Measurements from ENCODE around the gene CACNB2.
"Not testable (repeated sequence)": the region's sequence is repeated elsewhere in the genome, so short reads cannot be mapped to it uniquely, and the experiment has no call there.

CACNB2 gene

DNA sequence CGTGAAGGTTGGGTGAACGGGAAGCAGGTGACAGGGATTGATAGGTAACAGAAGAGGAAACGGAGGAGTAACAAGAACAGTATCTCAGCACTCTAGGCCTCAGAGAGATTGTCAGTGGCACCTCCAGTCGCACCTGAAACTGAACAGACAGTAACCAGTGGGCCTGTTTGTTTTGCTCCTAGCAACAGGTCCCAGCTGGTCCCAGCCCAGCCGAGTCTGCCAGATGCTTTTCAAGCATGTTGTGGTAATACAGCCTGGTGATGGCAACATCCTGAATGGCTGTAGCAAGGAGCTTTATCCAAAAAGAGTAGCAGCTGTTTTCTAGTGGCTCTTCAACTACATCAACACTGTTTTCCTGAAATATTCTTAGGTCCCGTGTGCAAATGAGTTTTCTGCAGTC lies 4.7 kb downstream of the CACNB2 start:
- DNase-seq (ENCODE audit: low read depth in 2 of 3, low spot score in 2 of 3), result no peak

- DNase-seq (ENCODE audit: low read depth in 2 of 3, low spot score in 2 of 3), result no peak
Measured at GRCh38 chr10:18145652-18146051, 5.4 kb downstream of the CACNB2 start.

GRCh38 chr10:18149196-18149800 lies 9.1 kb downstream of the CACNB2 start:
- no peak for DNase-seq (ENCODE audit: low read depth in 2 of 3, low spot score in 2 of 3)

GRCh38 chr10:18151356-18151890 lies 11.2 kb downstream of the CACNB2 start:
- no peak for DNase-seq (ENCODE audit: low read depth in 2 of 3, low spot score in 2 of 3)

DNA sequence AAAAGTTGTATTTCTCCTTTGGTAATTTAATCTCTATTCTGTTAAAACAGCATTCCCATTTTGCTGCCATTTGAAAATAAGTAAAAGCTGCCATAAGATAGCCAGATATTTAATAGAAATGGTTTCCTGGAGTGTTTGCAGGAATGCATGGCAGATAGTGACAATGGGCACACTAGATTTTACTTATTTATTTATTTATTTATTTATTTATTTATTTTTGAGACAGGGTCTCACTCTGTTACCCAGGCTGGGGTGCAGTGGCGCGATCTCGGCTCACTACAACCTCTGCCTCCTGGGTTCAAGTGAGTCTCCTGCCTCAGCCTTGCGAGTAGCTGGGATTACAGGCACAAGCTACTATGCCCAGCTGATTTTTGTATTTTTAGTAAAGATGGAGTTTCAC lies 13.2 kb downstream of the CACNB2 start:
- DNase-seq (ENCODE audit: low read depth in 2 of 3, low spot score in 2 of 3), result not testable (repeated sequence)

- DNase-seq (ENCODE audit: low read depth in 2 of 3, low spot score in 2 of 3), result no peak
Measured at GRCh38 chr10:18155321-18155720, 15.1 kb downstream of the CACNB2 start.

- DNase-seq (ENCODE audit: low read depth in 2 of 3, low spot score in 2 of 3), result not testable (repeated sequence)
Measured at GRCh38 chr10:18156797-18157196, 16.6 kb downstream of the CACNB2 start.

- no peak for DNase-seq (ENCODE audit: low read depth in 2 of 3, low spot score in 2 of 3)
Measured at GRCh38 chr10:18157881-18158280, 17.7 kb downstream of the CACNB2 start.

DNA sequence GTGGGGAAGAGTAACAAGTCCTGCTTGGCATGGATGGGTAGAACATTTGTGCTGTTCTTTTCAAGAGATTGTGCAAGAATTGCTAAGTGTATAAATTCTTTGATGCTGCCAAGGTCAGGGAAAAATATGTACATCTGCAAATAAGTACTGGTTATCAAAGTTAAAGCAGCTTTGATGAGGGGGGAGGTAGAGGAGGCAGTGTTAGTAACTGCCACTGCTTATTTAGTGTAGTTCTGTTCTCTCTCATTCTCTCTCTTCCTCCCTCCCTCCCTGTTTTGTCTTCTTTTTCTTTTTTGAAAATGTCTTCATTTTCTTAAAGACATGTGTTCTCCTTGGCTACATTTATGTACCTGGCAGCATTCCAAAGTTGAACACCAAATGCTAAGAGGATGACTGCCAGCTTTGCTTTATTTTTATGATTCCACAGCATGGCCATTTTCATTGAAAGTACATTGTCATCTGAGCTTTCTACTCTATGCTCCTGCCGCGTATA lies 18.6 kb downstream of the CACNB2 start:
- no peak for DNase-seq (ENCODE audit: low read depth in 2 of 3, low spot score in 2 of 3)

GRCh38 chr10:18159557-18159956 lies 19.3 kb downstream of the CACNB2 start:
- DNase-seq (ENCODE audit: low read depth in 2 of 3, low spot score in 2 of 3), result no peak

DNA sequence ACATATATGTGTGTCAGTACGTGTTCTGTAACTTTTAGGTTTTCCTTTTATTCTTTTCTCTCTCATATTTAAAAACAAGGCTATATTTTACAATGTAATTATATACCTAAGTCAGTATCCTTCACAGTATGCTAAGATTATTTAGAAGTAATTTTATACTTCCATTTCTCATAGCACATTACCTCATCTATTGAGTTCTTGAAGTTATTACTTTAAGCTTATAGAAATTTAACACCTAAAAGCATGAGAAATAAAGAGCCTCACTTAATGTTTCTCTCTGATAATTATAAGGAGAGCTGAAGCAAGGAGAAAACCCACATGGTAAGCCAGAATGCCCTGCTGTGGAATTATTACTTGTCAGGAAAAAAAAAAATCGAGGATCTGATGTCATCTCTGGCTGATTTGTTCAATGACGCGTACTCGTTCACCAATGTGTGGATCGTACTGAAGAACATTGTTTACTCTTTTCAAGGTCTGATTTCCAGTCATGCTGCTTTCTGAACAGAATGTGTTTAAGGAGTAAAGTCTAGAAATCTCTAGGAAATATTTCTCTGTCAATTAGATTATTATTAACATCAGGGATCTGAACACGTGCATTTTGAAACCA lies 21.9 kb downstream of the CACNB2 start:
- no peak for DNase-seq (ENCODE audit: low read depth in 2 of 3, low spot score in 2 of 3)

DNA sequence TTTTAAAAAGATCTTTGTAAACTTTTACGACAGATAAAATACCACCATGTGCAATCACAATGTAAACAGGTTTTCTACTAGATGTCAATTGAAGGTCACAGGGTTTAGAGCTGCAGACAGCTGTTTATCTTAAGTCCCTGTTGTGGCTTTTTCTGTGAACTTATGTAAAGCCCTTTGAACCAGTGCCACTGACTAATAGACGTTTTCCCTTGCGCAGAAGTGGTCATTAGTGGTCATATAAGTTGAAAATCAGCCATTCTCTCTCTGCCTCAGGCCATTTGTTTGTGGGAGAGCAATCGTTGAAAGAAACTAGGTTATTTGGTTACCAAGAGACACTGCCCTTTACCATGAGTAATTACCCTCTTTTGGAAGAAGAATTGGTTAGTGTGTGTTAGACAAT lies 23.9 kb downstream of the CACNB2 start:
- no peak for DNase-seq (ENCODE audit: low read depth in 2 of 3, low spot score in 2 of 3)

- no peak for DNase-seq (ENCODE audit: low read depth in 2 of 3, low spot score in 2 of 3)
Measured at GRCh38 chr10:18164748-18165361, 24.6 kb downstream of the CACNB2 start.

DNA sequence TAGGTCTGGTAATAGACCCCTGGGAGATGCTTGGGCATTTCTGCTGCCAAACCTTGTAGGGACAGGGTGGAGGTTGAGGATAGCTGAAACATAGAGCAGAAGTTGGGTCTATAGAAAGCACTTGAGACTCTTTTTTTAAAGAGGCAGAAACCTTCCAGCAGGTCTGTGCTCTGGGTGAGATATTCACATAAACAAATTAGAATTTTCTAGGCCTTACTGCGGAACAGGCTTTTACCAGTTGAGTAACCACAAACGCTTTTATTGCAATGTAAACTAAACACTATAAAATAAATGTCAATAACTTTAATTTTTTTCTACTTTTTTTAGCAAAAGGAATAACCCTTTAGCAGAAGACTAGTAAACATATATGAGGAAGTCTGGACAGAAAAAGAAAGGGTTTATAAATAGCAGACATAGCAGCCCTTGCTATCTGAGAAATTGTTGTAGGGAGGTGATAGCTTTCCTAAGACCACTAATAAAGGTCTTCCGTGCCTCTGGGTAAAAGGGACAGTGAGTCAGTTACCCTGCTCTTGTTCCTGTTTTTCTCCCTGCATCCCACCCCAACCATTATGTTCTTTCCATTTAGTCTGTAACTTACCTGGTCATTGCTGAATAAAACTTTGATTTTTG lies 38.7 kb downstream of the CACNB2 start:
- no peak for DNase-seq (ENCODE audit: low read depth in 2 of 3, low spot score in 2 of 3)

DNA sequence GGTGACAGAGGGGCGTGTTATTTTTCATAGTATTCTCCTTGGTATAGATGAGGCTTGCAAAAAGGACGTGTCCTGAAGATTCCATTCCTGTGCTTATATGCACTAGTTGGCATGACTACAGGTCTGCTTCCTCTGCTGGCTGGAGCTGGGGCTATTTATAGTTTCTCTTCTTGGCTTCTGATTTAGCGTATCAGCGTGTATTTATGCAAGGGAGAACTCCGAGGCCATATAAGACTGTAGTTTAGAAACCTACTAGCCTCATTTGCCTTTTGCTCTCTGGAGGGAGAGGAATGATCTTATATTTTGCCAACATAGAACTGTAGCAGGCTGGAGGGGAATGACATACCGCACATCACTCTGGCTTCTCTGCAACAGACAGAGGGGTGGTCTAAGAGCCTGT lies 39.7 kb downstream of the CACNB2 start:
- no peak for DNase-seq (ENCODE audit: low read depth in 2 of 3, low spot score in 2 of 3)

- DNase-seq (ENCODE audit: low read depth in 2 of 3, low spot score in 2 of 3), result not testable (repeated sequence)
Measured at GRCh38 chr10:18181382-18181781, 41.2 kb downstream of the CACNB2 start.

- no peak for DNase-seq (ENCODE audit: low read depth in 2 of 3, low spot score in 2 of 3)
Measured at GRCh38 chr10:18185621-18186020, 45.4 kb downstream of the CACNB2 start.

DNA sequence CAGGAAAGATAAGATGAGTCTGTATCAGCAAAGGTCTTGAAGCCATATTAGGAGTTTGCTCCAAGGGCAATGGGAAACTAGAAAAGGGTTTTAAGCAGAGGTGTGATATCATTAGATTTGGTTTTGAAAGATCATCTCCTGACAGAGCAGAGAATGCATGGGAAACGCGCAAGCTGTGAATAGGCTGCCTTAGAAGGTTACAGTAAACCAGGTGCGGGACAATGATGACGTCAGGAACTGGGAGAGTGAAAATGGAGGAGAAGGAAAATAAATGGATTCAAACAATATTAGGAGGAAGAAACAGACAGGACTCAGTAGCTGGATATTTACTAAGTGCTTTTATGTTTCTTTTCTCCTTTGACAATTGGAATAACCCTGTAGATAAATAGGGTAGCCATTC lies 50.6 kb downstream of the CACNB2 start:
- DNase-seq (ENCODE audit: low read depth in 2 of 3, low spot score in 2 of 3), result no peak

DNA sequence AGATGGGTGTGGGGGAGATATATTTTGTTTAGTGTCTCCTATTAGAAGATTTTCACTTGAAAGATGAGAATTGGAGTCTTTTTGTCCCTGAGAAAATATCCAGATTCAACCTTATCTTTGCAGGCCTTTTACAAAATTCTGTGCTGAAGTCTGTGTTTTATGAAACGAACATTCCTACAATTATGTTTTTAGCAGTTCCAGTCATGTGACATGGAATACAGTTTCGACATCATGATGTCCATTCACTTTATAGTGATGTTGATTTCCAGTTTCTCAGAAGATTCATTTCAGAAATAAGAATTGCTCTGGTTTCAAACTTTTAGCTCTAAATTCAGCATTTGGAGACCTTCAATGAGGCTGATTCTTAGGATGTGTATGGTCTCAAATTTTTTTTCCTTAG lies 54.4 kb downstream of the CACNB2 start:
- no peak for DNase-seq (ENCODE audit: low read depth in 2 of 3, low spot score in 2 of 3)

DNA sequence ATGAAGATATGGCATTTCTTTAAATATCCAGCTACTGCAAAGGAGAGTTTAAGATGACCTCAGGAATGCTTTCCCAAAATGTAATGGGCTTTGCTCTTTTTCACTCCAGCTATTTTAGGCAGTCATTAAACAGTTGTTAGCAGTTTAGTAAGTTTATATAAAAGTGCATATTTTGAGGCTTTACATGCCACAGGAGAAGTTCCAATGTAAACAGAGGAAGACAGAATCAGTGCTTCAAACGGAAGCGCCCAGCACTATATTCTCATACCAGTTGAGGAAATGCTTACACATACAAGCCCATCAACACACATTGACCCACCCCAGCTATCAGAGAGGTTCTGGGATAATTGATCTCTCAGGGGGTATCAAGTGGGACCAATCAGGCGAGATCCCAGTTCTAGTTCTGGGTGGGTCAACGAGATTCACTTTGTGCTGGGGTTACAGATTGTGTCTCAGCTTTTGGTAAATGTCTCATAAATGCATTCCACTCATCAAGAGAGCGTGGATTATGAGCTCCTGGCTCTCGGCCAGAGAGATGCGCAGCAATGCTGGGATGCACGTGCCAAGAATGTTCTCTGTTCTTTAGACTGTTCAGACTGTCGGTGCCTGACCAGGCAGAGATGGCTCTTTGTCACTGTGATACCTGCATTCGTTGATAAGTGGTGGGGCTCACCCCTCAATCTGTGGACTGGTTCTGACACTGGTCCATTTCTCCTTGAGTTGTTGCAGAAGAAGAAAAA lies 55.0 kb downstream of the CACNB2 start:
- DNase-seq (ENCODE audit: low read depth in 2 of 3, low spot score in 2 of 3), result no peak
